Vagina (tissue), 2 donors: ENCODE data around the gene RND2.

Experiments
- CTCF ChIP-seq, 3 experiments: fragments of 450-650 bp in 2 of 3; fragments of 200-600 bp in 1 of 3; sonication (generic) in 1 of 3; IDR thresholded peaks; one replicate each; pipeline ENCODE4 v1.5.1; 2017 to 2019; ENCODE audit warnings: antibody characterized with exemption in 3 of 3, mild to moderate bottlenecking in 2 of 3, moderate library complexity in 2 of 3
- POLR2A ChIP-seq, 2 donors: fragments of 450-650 bp; IDR thresholded peaks; one replicate each; pipeline ENCODE4 v1.6.1; 2017; ENCODE audit warnings: antibody characterized with exemption in 2 of 2, mild to moderate bottlenecking in 2 of 2, moderate library complexity in 2 of 2
- POLR2AphosphoS5 ChIP-seq, 2 donors: sonication (generic); formaldehyde crosslinking; IDR thresholded peaks; one replicate each; pipeline ENCODE4 v1.9.0; 2017; ENCODE audit warnings: antibody characterized with exemption in 2 of 2, mild to moderate bottlenecking in 2 of 2, low read depth in 1 of 2; ENCODE audit not compliant: insufficient read depth in 1 of 2

- TF ChIP-seq CTCF (IDR thresholded peaks at IDR 0.05) (no peak), POLR2A (IDR thresholded peaks at IDR 0.05) (no peak), POLR2AphosphoS5 (IDR thresholded peaks at IDR 0.05; ENCODE audit: insufficient read depth in 1 of 2, low read depth in 1 of 2) (no peak)
Observed at GRCh38 chr17:43044024-43044423, 19.0 kb downstream of the RND2 start.
